Measurements from ENCODE around the gene CFAP126. TPM values are rescaled to one million over a fixed set of nuclear protein-coding genes. Genes with fewer than 3 reads are reported as not detected.

The CFAP126 gene
- polyA plus RNA-seq, 1 donor (not counting 4 experiments of a cell fraction or from before 2014, with no cell fraction given), result not detected

DNA sequence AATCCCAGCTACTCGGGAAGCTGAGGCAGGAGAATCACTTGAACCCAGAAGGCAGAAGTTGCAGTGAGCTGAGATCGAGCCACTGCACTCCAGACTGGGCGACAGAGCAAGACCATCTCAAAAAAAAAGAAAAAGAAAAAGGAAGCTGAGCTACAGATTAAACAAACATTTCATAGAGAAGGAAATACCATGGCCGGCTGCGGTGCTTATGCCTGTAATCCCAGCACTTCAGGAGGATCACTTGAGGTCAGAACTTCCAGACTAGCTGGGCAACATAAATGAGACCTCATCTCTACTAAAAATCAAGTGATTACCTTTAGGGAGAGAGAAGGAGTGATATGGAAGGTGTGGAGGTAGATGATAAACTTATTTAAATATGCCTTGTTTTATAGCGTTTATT, 14.0 kb upstream of the CFAP126 start:
- Histone ChIP-seq H2AFZ (ENCODE audit: control insufficient read depth, low read length) (no peak overlapping the region), H3K9ac (ENCODE audit: control insufficient read depth, extremely low read depth, insufficient read depth, low read length) (no peak overlapping the region), H3K79me2 (ENCODE audit: control insufficient read depth, insufficient read depth, low read length) (no peaks in the 10 kb centered on the region)

DNA sequence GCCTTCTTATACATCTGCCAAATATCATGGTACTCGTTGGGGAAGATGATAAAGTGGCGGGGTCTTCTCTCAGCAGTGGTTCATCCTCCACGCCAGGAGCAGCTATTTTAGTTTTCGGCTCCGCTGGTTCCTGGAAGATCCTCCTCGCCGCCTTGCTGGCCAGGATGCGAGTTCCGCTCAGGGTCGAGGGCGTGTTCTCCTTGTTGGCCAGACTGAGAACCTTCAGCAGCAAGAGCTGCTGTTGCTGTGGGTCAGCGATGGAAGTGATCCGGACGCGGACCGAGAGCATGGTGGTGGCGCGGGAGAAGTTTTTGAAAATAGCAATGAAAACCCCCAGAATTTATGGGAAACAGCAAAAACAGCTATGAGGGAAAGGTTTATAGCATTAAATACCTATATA, 11.4 kb upstream of the CFAP126 start:
- Histone ChIP-seq H3K4me1 (ENCODE audit: control insufficient read depth, extremely low read depth, insufficient read depth, low read length) (peaks cover 19% of the 10 kb centered on the region), H3K27ac (ENCODE audit: control insufficient read depth, insufficient read depth, low read length) (no peak overlapping the region), H3K79me2 (ENCODE audit: control insufficient read depth, insufficient read depth, low read length) (no peaks in the 10 kb centered on the region), H3K9ac (ENCODE audit: control insufficient read depth, extremely low read depth, insufficient read depth, low read length) (no peak overlapping the region), H3K9me1 (ENCODE audit: control insufficient read depth, extremely low read depth, insufficient read depth, low read length) (no peaks in the 10 kb centered on the region), H3K36me3 (ENCODE audit: control insufficient read depth in 2 of 2, extremely low read depth in 1 of 2, insufficient read depth in 2 of 2, low read length in 2 of 2) (no peaks in the 10 kb centered on the region), H3K9me3 (ENCODE audit: control insufficient read depth, low read depth, low read length) (no peaks in the 10 kb centered on the region), H4K20me1 (ENCODE audit: control insufficient read depth, extremely low read depth, insufficient read depth, low read length) (no peaks in the 10 kb centered on the region), H2AFZ (ENCODE audit: control insufficient read depth, low read length) (peak overlapping the region; percentile 58), H3K4me2 (ENCODE audit: control insufficient read depth, extremely low read depth, insufficient read depth, low read depth, low read length) (no peak overlapping the region), H3K27me3 (ENCODE audit: control insufficient read depth, extremely low read depth, insufficient read depth, low read length) (no peaks in the 10 kb centered on the region), H3K4me3 (ENCODE audit: control insufficient read depth in 2 of 3, extremely low read depth in 1 of 3, insufficient read depth in 2 of 3, low read depth in 1 of 3, low read length in 3 of 3) (no peak overlapping the region)
- DNase-seq (ENCODE audit: low read depth, low spot score) (no peak), FAIRE-seq (no peak)
- TF ChIP-seq EZH2 (IDR thresholded peaks at IDR 0.05; ENCODE audit: low read length), result no peak
- TF ChIP-seq, protein P1, sequence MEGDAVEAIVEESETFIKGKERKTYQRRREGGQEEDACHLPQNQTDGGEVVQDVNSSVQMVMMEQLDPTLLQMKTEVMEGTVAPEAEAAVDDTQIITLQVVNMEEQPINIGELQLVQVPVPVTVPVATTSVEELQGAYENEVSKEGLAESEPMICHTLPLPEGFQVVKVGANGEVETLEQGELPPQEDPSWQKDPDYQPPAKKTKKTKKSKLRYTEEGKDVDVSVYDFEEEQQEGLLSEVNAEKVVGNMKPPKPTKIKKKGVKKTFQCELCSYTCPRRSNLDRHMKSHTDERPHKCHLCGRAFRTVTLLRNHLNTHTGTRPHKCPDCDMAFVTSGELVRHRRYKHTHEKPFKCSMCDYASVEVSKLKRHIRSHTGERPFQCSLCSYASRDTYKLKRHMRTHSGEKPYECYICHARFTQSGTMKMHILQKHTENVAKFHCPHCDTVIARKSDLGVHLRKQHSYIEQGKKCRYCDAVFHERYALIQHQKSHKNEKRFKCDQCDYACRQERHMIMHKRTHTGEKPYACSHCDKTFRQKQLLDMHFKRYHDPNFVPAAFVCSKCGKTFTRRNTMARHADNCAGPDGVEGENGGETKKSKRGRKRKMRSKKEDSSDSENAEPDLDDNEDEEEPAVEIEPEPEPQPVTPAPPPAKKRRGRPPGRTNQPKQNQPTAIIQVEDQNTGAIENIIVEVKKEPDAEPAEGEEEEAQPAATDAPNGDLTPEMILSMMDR (optimal IDR thresholded peaks at IDR 0.05 in 1 of 3, IDR thresholded peaks at IDR 0.05 in 1 of 3, conservative IDR thresholded peaks at IDR 0.05 in 1 of 3; ENCODE audit: extremely low read depth in 1 of 3, insufficient read depth in 2 of 3, low read length in 3 of 3), result peak in 1 of 3 experiments; percentile 11
- dilution Hi-C loops (cut with MboI; ENCODE audit: extremely low pct_ligation_motif_present, low sequenced_read_pairs), result no loop called here

More for the DNA sequence above, 14.0 kb upstream of the CFAP126 start:
- TF ChIP-seq, protein P1 (optimal IDR thresholded peaks at IDR 0.05 in 1 of 3, IDR thresholded peaks at IDR 0.05 in 1 of 3, conservative IDR thresholded peaks at IDR 0.05 in 1 of 3; ENCODE audit: extremely low read depth in 1 of 3, insufficient read depth in 2 of 3, low read length in 3 of 3), result no peak
- TF ChIP-seq EZH2 (IDR thresholded peaks at IDR 0.05; ENCODE audit: low read length), result no peak
- Histone ChIP-seq H3K36me3 (ENCODE audit: control insufficient read depth in 2 of 2, extremely low read depth in 1 of 2, insufficient read depth in 2 of 2, low read length in 2 of 2) (no peaks in the 10 kb centered on the region), H3K4me2 (ENCODE audit: control insufficient read depth, extremely low read depth, insufficient read depth, low read depth, low read length) (no peak overlapping the region), H3K9me1 (ENCODE audit: control insufficient read depth, extremely low read depth, insufficient read depth, low read length) (no peaks in the 10 kb centered on the region), H3K27ac (ENCODE audit: control insufficient read depth, insufficient read depth, low read length) (no peak overlapping the region), H3K4me3 (ENCODE audit: control insufficient read depth in 2 of 3, extremely low read depth in 1 of 3, insufficient read depth in 2 of 3, low read depth in 1 of 3, low read length in 3 of 3) (no peak overlapping the region), H4K20me1 (ENCODE audit: control insufficient read depth, extremely low read depth, insufficient read depth, low read length) (no peaks in the 10 kb centered on the region), H3K9me3 (ENCODE audit: control insufficient read depth, low read depth, low read length) (no peaks in the 10 kb centered on the region), H3K4me1 (ENCODE audit: control insufficient read depth, extremely low read depth, insufficient read depth, low read length) (peaks cover 19% of the 10 kb centered on the region), H3K27me3 (ENCODE audit: control insufficient read depth, extremely low read depth, insufficient read depth, low read length) (no peaks in the 10 kb centered on the region)
- DNase-seq (ENCODE audit: low read depth, low spot score) (no peak), FAIRE-seq (no peak)
- dilution Hi-C loops (cut with MboI; ENCODE audit: extremely low pct_ligation_motif_present, low sequenced_read_pairs), result no loop called here
